K562 (cell line): ENCODE results near the gene PPM1D. TPM values are rescaled to one million over a fixed set of nuclear protein-coding genes. Genes with fewer than 3 reads are reported as not detected.
A peak's percentile ranks its signal among the peaks of the same experiment; 100 is the strongest.

Source experiments
- CBX5 ChIP-seq: IDR thresholded peaks from 2 replicates; pipeline ENCODE4 v1.6.1; 2014; ENCODE audit warnings: low read depth, borderline replicate concordance
- CBX8 ChIP-seq: fragments of 200-600 bp; sonication (generic); IDR thresholded peaks from 2 replicates; pipeline ENCODE4 v1.6.1; 2012; ENCODE audit warnings: borderline replicate concordance, mixed run types, low read depth, mild to moderate bottlenecking, moderate library complexity, mixed read lengths, low read length, control low read depth, inconsistent platforms; ENCODE audit not compliant: poor library complexity, severe bottlenecking; ENCODE audit errors: extremely low read depth
- EZH2 ChIP-seq: IDR thresholded peaks from 2 replicates; pipeline ENCODE4 v1.6.1; 2012; ENCODE audit warnings: low read depth, mild to moderate bottlenecking, inconsistent platforms, low read length, borderline replicate concordance
- FOXK1 ChIP-seq: sonication (generic); formaldehyde crosslinking; IDR thresholded peaks from 2 replicates; pipeline ENCODE4 v1.8.0; 2022; ENCODE audit warnings: missing genetic modification reagents, mild to moderate bottlenecking, borderline replicate concordance
- KAT8 ChIP-seq: fragments of 450-650 bp; IDR thresholded peaks from 2 replicates; pipeline ENCODE4 v1.6.1; 2016; ENCODE audit warnings: low read depth, mild to moderate bottlenecking
- KLF13 ChIP-seq: fragments of 450-650 bp; IDR thresholded peaks from 2 replicates; pipeline ENCODE4 v1.6.1; 2016; ENCODE audit warnings: missing genetic modification characterization, low read depth, mild to moderate bottlenecking, missing compliant biosample characterization, moderate library complexity, borderline replicate concordance
- MEF2D ChIP-seq: conservative IDR thresholded peaks from 2 replicates; pipeline ENCODE4 v1.6.1; 2016; ENCODE audit warnings: low read depth, missing genetic modification characterization, missing compliant biosample characterization
- NFRKB ChIP-seq: fragments of 450-650 bp; IDR thresholded peaks from 2 replicates; pipeline ENCODE4 v1.6.1; 2016; ENCODE audit warnings: low read depth
- NR1H2 ChIP-seq: sonication (generic); formaldehyde crosslinking; IDR thresholded peaks from 2 replicates; pipeline ENCODE4 v1.4.0; 2020; ENCODE audit warnings: mild to moderate bottlenecking, missing genetic modification reagents
- NR2C2 ChIP-seq, 2 experiments: fragments of 200-800 bp in 1 of 2; sonication (Bioruptor generic) in 1 of 2; sonication (generic) in 1 of 2; formaldehyde crosslinking in 1 of 2; IDR thresholded peaks; 2 replicates each; pipeline versions ENCODE4 v1.6.1 to v1.8.0; 2016 to 2022; ENCODE audit warnings: mild to moderate bottlenecking in 1 of 2, missing compliant biosample characterization in 1 of 2, missing genetic modification characterization in 1 of 2, missing genetic modification reagents in 1 of 2
- NR4A1 ChIP-seq, 2 experiments: fragments of 250-450 bp in 1 of 2; fragments of 450-650 bp in 1 of 2; sonication (Bioruptor Pico) in 1 of 2; IDR thresholded peaks; 2 replicates each; pipeline versions ENCODE4 v1.4.0 to v1.6.1; 2016 to 2020; ENCODE audit warnings: mild to moderate bottlenecking in 2 of 2, missing compliant biosample characterization in 1 of 2, missing genetic modification characterization in 1 of 2, moderate library complexity in 1 of 2
- RBM25 ChIP-seq: fragments of 200-400 bp; formaldehyde crosslinking; IDR thresholded peaks from 2 replicates; pipeline ENCODE4 v1.6.1; 2018; ENCODE audit warnings: low read length, low read depth, moderate library complexity; ENCODE audit not compliant: severe bottlenecking
- TEAD1 ChIP-seq, 2 experiments: fragments of 450-650 bp in 1 of 2; sonication (generic) in 1 of 2; formaldehyde crosslinking; IDR thresholded peaks; 2 replicates each; pipeline versions ENCODE4 v1.4.0 to v1.8.0; 2020 to 2022; ENCODE audit warnings: mild to moderate bottlenecking in 2 of 2, missing genetic modification reagents in 1 of 2
- ZFP1 ChIP-seq: fragments of 450-650 bp; formaldehyde crosslinking; IDR thresholded peaks from 2 replicates; pipeline ENCODE4 v1.4.0; 2020; ENCODE audit warnings: mild to moderate bottlenecking, mixed read lengths
- ZNF347 ChIP-seq: fragments of 450-650 bp; formaldehyde crosslinking; IDR thresholded peaks from 2 replicates; pipeline ENCODE4 v1.4.0; 2020; ENCODE audit warnings: low read depth, mild to moderate bottlenecking, moderate library complexity
- polyA plus RNA-seq, 8 experiments: library from polyadenylated mRNA; depleted of rRNA in 4 of 8; stranded (reverse) in 5 of 8; unstranded in 3 of 8; fragments of >200 nt; fragmentation: Nextera tagmentation in 2 of 8; fragmentation: Illumina TruSeq in 1 of 8; extraction: Ambion mirVana in 2 of 8; extraction: Trizol in 1 of 8; gene quantifications; 2 replicates each; pipeline versions ENCODE4 v1.2.1 to v1.2.3, GENCODE V29; 2011 to 2014; ENCODE audit warnings: inconsistent platforms in 1 of 8, missing spikeins in 1 of 8
- total RNA-seq, 7 experiments: library from RNA; depleted of rRNA in 6 of 7; stranded (reverse); fragments of >200 nt in 6 of 7; fragmentation: Illumina TruSeq in 2 of 7; extraction: Trizol in 2 of 7; gene quantifications; 2 replicates each; pipeline versions ENCODE4 v1.2.1 to v1.2.3, GENCODE V29; 2011 to 2021; ENCODE audit warnings: low replicate concordance in 1 of 7
- TF ChIP-seq, protein P1 (sequence below), 3 experiments: fragments of 200-800 bp in 1 of 3; sonication (Bioruptor generic) in 1 of 3; sonication (generic) in 1 of 3; formaldehyde crosslinking in 1 of 3; IDR thresholded peaks; 2 replicates each; pipeline versions ENCODE4 v1.6.1 to v1.8.0; 2016 to 2022; ENCODE audit warnings: mild to moderate bottlenecking in 2 of 3, missing compliant biosample characterization in 2 of 3, missing genetic modification characterization in 2 of 3, missing genetic modification reagents in 1 of 3
- TF ChIP-seq, protein P2 (sequence below), 2 experiments: fragments of 250-450 bp in 1 of 2; fragments of 450-650 bp in 1 of 2; sonication (Bioruptor Pico) in 1 of 2; IDR thresholded peaks; 2 replicates each; pipeline versions ENCODE4 v1.6.1 to v1.8.0; 2016 to 2021; ENCODE audit warnings: mild to moderate bottlenecking in 2 of 2, moderate library complexity in 2 of 2, missing compliant biosample characterization in 1 of 2, missing genetic modification characterization in 1 of 2
- TF ChIP-seq, protein P3 (sequence below): fragments of 250-450 bp; sonication (Bioruptor Pico); IDR thresholded peaks from 2 replicates; pipeline ENCODE4 v1.5.0; 2020; ENCODE audit warnings: mild to moderate bottlenecking
- TF ChIP-seq, protein P4 (sequence below): fragments of 450-650 bp; conservative IDR thresholded peaks from 2 replicates; pipeline ENCODE4 v1.6.1; 2016; ENCODE audit warnings: missing genetic modification characterization, low read depth, mild to moderate bottlenecking, control low read depth, missing compliant biosample characterization
- TF ChIP-seq, protein P5 (sequence below): fragments of 450-650 bp; conservative IDR thresholded peaks from 2 replicates; pipeline ENCODE4 v1.6.1; 2016; ENCODE audit warnings: missing genetic modification characterization, low read depth, mild to moderate bottlenecking, missing compliant biosample characterization, moderate library complexity

The PPM1D gene
- total and polyA plus RNA-seq, 9 of the 15 experiments (the other 6 are each of a cell fraction or from before 2014, with no cell fraction given): 2.1 to 19.0 (median 7.8) TPM

DNA sequence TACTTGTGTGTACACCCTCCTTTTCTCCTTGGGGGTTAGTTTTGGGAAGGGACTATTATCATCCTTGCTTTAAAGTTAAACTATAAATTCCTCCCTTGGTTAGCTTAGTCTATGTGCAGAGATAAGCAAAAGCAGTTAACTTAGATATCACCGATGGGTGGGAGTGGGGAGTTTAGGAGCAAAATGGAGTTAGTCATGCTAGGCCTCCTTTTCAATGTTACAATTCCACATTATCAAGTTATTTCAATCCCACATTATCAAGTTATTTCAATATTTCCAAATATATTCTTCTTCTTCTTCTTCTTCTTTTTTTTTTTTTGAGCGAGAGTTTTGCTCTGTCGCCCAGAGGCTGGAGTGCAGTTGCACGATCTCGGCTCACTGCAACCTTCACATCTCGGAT is 76.0 kb downstream of the PPM1D start (continued):
- no peak for TF ChIP-seq NR2C2 (CRISPR knock-in tag; IDR thresholded peaks at IDR 0.05)
- TF ChIP-seq NR2C2 (tag; IDR thresholded peaks at IDR 0.05): no peak
- no peak for TF ChIP-seq CBX8
- TF ChIP-seq, protein P1, sequence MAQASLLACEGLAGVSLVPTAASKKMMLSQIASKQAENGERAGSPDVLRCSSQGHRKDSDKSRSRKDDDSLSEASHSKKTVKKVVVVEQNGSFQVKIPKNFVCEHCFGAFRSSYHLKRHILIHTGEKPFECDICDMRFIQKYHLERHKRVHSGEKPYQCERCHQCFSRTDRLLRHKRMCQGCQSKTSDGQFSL (CRISPR knock-in tag; IDR thresholded peaks at IDR 0.05): no peak
- TF ChIP-seq, protein P1 (tag; IDR thresholded peaks at IDR 0.05): peak in 1 of 2 experiments; percentile 72; a peak in 1 of 4 replicates
- TF ChIP-seq NFRKB: no peak
- TF ChIP-seq ZNF347 (CRISPR knock-in tag): no peak
- TF ChIP-seq, protein P2, sequence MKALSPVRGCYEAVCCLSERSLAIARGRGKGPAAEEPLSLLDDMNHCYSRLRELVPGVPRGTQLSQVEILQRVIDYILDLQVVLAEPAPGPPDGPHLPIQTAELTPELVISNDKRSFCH (CRISPR knock-in tag; IDR thresholded peaks at IDR 0.05): no peak
- TF ChIP-seq, protein P2 (tag; IDR thresholded peaks at IDR 0.05): peak; percentile 62; the same call in 1 of the 2 replicates
- TF ChIP-seq KAT8: no peak
- no peak for TF ChIP-seq CBX5
- no peak for TF ChIP-seq TEAD1 (CRISPR knock-in tag; IDR thresholded peaks at IDR 0.05)
- TF ChIP-seq NR1H2: no peak
- no peak for TF ChIP-seq EZH2
- no peak for TF ChIP-seq NR4A1 (CRISPR knock-in tag; IDR thresholded peaks at IDR 0.05)
- TF ChIP-seq NR4A1 (tag; IDR thresholded peaks at IDR 0.05): peak; percentile 70
- TF ChIP-seq, protein P3, sequence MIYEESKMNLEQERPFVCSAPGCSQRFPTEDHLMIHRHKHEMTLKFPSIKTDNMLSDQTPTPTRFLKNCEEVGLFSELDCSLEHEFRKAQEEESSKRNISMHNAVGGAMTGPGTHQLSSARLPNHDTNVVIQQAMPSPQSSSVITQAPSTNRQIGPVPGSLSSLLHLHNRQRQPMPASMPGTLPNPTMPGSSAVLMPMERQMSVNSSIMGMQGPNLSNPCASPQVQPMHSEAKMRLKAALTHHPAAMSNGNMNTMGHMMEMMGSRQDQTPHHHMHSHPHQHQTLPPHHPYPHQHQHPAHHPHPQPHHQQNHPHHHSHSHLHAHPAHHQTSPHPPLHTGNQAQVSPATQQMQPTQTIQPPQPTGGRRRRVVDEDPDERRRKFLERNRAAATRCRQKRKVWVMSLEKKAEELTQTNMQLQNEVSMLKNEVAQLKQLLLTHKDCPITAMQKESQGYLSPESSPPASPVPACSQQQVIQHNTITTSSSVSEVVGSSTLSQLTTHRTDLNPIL: no peak
- TF ChIP-seq FOXK1 (CRISPR knock-in tag): no peak
- no peak for TF ChIP-seq RBM25
- TF ChIP-seq MEF2D (tag): 0 out of 2 replicates have a peak, but pooled peaks have one; percentile 50
- TF ChIP-seq, protein P4, sequence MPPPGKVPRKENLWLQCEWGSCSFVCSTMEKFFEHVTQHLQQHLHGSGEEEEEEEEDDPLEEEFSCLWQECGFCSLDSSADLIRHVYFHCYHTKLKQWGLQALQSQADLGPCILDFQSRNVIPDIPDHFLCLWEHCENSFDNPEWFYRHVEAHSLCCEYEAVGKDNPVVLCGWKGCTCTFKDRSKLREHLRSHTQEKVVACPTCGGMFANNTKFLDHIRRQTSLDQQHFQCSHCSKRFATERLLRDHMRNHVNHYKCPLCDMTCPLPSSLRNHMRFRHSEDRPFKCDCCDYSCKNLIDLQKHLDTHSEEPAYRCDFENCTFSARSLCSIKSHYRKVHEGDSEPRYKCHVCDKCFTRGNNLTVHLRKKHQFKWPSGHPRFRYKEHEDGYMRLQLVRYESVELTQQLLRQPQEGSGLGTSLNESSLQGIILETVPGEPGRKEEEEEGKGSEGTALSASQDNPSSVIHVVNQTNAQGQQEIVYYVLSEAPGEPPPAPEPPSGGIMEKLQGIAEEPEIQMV (tag): 0 out of 2 replicates have a peak, but pooled peaks have one; percentile 45
- TF ChIP-seq, protein P5, sequence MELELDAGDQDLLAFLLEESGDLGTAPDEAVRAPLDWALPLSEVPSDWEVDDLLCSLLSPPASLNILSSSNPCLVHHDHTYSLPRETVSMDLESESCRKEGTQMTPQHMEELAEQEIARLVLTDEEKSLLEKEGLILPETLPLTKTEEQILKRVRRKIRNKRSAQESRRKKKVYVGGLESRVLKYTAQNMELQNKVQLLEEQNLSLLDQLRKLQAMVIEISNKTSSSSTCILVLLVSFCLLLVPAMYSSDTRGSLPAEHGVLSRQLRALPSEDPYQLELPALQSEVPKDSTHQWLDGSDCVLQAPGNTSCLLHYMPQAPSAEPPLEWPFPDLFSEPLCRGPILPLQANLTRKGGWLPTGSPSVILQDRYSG: peak; percentile 80
- TF ChIP-seq KLF13 (tag): no peak
- TF ChIP-seq ZFP1: no peak
